Measurements from ENCODE around the gene OR7C1.
"Not testable (repeated sequence)": the region's sequence is repeated elsewhere in the genome, so short reads cannot be mapped to it uniquely, and the experiment has no call there.

Gene OR7C1

DNA sequence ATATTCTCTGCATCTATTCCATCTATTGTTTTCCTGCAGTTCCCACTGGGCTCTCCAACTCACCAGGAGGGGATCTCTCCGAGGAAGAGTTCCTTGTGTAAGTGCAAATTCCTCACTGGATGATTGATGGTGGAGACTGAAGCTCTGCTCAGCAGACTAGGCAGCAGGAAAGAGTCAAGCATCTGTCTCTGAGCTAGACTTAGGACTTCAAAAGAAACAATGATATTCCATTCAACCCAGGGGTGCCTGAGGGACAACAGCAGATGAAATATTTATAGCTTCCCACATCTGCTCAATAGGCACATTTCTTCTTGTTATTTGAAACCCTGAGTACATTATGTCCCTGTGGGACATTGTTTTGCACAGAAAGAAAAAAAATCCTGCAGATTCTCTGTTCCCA is at the start of gene OR7C1, which contains the start of gene OR7A5:
OR7C1 (minus strand) TSS at position 175 of the 400 bp plus-strand sequence. CDS start 35,049 bp downstream, outside the sequence.
OR7A5 (minus strand) TSS at position 175 of the 400 bp plus-strand sequence. CDS start 6,944 bp downstream, outside the sequence.
- DNase-seq, result no peak

DNA sequence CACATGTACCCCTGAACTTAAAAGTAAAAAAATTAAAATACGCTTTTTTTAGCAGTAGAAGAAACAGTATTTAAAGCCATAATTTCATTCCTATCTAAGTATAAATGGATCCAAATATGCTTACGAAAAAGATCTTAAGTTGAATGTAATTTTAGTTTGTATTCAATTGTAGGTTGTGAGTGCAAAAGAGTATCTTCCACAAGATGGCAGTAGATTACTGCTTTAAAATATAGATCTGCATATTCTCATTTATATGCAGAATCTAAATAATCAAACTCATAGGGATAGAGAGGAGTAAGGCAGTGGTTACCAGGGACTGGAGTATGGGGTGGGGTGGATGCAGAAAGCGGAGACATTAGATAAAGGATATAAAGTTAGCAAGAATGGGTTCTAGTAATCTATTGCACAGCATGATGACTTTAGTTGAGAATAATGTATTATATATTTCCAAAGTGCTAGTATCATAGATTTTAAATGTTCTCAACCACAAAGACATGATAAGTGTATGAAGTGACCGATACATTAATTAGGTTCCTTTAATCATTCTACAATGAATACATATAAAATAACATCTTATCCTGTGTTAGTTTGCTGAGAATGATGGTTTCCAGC is 36.7 kb upstream of the OR7C1 start:
- DNase-seq, result peak in 1 of 2 donors; percentile 3

DNA sequence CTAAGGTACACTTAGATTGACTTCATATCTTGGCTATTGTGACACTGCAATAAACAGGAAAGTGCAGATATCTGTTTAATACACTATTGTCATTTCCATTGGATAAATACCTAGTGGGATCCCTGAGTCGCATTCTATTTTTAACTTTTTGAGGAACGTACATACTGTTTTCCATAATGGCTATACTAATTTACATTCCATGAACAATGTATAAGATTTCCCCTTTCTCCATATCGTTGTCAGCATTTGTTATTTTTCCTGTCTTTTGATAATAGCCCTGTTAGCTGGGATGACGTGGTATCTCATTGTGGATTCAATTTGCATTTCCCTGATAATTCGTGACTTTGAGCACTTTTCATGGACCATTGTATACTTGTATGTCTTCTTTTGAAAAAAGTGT is 33.5 kb upstream of the OR7C1 start:
- DNase-seq, result no peak

DNA sequence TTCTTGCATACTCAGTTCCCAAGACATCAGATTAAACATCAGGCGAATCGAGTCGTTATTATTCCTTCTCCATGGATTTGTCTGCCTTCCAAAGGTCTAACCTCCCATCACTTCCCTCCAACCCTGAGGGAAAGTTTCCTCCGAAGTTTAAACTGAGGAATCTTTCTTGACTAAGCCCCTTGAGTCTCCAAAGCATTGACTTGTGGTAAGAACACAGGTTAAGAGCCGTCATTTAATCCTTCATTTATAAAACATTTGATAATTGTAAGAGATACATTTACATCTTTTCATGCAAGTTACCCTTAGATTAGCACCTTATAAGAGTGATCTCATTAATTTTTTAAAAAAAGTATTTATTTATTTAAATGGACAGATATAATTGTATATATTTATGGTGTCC is 13.8 kb upstream of the OR7C1 start, which contains the start of gene OR7A10:
OR7A10 (minus strand) TSS at position 101 of the 400 bp plus-strand sequence. CDS start 7,045 bp downstream, outside the sequence.
- no peak for DNase-seq

DNA sequence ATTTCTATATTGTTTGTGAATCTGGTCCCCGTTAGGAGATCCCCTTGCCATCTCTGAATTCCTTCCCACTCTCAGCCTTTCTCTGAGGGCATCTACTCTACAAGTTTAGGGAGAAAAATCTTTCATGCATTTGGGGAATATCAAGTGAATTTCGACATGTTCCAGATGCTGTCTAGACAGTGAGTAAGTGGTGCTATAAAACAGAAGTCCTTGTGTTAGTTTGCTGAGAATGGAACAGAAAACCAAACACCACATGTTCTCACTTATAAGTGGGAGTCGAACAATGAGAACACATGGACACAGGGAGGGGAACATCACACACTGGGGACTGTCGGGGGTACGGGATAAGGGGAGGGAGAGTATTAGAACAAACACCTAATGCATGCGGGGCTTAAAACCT is 8.6 kb upstream of the OR7C1 start:
- no peak for DNase-seq

DNA sequence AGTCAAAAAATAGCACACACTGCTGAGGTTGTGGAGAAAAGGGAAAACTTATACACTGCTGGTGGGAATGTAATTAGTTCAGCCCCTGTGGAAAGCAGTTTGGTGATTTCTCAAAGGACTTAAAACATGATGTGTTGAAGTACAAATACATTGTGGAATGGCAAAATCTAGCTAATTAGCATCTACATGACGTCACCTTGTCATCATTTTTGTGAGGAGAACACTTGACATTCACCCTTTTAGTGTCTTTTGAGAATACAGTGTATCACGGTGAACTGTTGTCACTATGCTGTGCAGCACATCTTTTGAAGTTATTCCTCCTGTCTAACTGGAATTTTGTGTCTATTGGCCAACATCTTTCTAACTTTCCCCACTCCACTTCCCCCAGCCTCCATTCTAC is 8.2 kb upstream of the OR7C1 start:
- no peak for DNase-seq

DNA sequence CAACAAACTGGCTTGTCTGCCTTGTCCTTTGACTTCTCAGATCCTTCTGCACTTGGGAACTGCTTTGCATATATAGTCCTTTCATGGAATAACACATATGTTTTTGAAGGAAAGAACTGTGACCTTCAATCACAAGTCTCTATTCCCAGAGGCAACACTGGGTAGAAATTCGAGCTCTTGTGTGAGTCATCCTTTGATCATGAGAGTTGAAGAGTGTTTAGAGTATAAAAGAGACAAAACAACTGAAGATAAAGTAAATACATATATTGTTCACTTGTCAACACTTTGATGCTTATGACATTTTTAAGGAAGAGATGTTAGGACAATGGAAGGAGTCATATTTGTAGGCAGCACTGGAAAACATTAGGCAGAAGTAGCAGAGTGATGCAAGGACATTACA is 5.2 kb upstream of the OR7C1 start:
- DNase-seq, result no peak

DNA sequence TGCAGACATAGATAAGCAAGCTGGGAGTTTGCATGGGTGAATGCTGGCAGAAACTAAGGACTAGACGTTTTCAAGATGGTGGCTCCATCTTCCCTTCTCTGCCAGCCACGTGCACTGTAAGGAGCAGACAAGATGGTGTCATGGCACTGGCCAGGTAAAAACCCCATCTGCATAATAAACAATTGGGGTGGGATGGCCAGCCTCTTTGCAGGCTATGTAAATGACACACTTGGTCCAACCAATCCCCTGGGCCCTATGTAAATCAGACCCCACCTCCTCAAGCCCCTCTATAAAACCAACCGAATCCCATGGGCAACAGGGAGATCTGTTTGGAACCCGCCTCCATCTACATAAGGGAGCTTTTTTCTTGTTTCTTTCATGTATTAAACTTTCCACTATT is 2.4 kb upstream of the OR7C1 start:
- no peak for DNase-seq

DNA sequence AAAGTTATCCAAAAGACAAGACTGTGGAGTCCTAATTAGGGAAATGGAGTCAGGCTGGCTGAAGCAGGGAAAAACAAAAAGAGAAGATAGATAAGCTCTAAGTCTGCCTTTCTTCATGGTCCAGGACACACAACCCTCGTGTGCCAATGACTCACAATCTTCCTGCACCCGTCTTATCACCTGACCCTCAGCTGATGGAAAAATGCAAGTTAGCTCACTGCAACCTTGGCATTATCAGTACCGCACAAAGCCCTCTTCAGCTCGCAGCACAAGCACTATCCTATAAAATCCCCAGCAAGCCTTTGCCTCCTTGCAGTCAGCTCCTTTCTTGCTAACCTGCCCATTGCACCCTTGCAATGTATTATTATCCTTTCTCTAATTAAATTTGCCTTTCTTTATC is 4.3 kb downstream of the OR7C1 start:
- no peak for DNase-seq

DNA sequence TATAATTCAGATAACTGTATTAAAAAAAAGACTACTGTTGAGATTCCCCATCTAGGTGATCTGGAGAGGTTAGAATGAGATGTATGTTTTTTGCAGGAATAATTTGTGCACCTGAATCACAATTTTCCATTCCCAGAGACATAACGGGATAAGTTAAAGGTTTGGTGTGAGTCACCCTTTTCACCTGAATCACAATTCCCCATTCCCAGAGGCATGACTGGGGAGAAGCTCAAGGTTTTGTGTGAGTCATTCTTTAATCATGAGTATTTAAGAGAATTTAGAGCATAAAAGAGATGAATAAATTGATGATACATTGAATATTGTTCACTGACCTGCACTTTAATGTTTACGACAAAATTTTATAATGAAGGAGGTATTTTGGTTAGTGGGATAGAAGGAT is 9.0 kb downstream of the OR7C1 start:
- no peak for DNase-seq

DNA sequence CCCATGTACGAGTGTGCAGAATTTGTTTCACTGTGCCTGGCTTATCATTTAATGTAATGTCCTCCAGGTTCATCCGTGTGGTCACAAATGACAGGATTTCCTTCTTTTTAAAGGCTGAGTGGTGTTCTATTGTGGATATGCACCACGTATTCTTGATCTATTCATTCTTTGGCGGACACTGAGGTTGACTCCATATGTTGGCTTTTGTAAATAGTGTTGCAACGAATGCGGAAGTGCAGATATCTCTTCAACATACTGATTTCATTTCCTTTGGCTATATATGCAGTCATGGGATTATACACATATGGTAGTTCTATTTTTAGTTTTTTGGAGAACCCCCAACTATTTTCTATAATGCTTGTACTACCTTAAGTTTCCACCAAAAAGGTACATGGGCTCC is 13.0 kb downstream of the OR7C1 start:
- DNase-seq, result no peak

DNA sequence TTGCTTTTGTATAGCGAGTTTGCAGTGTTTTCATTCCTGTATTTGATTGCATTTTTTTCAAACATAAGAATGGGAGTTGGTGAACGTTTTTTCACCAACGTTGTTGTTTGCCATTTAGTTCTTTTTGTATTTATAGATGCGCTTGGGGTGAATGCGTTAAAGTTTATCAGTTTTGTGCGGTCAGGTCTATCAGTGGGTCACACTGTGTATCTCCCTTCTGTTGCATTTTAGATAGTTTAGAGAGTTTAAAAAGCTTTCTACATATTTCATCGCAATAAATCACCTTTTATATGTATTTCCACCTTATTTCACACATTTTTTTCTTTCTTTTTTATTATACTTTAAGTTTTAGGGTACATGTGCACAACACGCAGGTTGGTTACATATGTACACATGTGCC is 16.4 kb downstream of the OR7C1 start:
- no peak for DNase-seq

DNA sequence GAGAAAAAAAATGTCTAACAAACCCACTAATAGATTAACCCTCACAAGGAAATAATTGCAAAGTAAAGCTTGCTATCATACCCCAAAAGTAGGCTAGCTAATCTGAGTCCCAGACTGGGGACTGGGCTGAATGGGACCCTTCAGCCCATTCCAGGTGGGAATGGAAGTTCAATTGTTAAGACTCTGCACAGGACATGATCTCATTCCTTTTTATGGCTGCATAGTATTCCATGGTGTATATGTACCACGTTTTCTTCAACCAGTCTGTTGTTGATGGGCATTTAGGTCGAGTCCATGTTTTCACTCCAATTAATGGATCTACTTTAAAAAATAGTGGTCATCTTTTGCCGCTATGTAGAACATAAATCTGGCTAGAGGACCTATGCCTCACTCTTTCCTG is 17.9 kb downstream of the OR7C1 start:
- no peak for DNase-seq

DNA sequence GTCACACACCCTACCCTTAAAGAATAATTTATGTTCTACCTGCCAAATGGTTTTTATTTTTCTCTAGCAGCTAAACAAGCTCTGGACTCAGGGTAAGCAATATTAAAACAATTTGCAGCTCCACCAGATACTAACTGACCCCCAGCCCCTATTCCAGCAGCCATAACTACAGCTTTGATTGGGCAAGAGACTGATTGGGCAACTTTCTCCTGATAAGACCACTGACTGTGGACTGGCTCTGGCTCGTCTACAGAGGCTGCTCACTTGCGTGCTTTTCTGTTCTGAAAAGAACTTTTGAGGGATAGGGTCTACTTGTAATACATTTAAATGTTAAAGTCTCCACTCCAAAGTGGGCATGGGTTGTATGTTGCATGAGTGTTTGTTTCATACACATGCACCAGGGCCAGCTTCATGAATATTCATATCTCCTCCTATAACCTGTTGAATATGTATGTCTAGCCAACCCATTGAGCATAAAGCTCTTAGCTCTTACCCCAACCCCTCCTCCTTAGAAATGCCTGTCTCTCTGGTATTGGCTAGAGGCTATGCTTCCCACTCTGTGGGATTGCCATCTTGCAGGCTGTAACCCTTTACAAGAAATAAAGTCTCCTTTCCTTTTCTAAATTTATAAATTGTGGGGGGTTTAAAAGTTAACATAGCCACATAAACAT is 19.9 kb downstream of the OR7C1 start:
- DNase-seq, result no peak

DNA sequence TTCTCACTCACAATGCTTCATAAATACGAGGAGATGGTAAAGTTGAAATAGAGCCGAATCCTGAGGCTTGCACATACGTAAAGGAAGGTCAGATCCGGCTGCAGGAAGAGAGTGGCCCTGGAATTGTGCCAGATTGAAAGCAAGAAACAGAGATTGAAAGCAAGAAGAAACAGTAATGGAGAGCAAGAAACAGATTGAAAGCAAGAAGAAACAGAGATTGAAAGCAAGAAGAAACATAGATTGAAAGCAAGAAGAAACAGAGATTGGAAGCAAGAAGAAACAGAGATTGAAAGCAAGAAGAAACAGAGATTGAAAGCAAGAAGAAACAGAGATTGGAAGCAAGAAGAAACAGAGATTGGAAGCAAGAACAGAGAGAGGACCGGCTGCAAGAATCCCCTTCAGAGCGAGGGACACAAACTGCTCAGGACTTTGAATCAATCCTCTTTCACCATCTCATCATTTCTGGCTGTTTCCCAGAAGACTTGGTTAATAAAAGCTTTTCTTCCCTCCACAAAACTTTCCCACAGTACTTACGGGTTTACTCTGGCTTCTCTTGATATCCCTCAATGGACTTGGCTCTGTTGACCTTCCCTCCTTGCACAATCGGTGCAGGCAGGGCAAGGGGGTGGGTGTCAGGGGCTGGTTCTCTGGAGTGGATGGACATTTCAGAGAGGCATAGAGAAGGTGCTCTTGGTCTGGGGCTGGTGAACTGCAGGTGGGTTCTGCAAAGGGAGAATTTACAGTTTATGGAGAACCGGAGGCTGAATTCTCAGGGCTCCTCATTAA is 25.5 kb downstream of the OR7C1 start:
- no peak for DNase-seq

DNA sequence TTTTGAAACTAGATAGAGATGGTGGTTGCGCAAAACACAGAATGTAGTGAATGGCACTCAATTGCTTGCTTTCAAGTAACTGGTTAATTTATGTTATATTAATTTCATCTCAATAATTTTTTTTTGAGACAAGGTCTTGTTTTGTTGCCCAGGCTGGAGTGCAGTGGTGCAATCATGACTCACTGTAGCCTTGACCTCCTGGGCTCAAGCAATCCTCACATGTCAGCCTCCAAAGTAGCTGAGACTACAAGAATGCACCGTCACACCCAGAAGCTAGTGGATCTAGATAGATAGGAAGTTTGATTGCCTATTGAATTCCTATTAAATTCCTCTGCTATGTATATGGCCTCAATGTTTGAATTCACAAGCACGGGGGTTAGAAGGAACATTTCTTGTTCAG is 30.2 kb downstream of the OR7C1 start:
- no peak for DNase-seq

DNA sequence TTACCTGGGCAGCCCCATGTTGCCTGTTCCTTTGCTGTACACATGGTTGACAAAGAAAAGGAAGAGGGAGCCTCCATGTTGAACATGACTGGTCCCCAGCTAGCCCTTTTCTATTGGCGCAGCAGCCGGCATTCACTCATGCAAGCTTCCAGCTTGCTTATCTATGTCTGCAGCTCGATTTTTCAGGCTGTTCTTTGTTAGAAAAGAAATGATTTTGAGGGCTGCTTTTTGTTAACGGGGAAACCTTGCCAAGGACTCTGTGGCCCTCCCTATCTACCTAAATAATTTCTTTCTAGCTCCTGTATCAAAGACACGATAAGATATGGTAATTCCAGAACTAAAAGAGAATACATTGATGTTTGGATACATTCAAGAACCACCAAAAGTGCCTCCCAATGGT is 36.2 kb downstream of the OR7C1 start:
- no peak for DNase-seq

DNA sequence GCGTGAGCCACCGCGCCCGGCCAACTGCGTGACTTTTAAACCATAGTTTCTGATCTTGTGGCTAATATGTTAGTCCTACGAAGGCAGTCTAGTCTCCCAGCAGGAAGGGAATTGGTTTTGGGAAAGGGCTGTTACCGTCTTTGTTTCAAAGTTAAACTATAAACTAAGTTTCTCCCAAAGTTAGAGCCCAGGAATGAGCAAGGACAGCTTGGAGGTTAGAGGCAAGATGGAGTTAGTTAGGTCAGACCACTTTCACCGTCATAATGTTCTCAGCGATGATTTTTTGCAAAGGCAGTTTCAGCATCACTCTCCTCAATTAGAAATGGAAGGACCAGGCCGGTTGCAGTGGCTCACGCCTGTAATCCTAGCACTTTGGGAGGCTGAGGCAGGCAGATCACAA is 39.0 kb downstream of the OR7C1 start:
- no peak for DNase-seq

DNA sequence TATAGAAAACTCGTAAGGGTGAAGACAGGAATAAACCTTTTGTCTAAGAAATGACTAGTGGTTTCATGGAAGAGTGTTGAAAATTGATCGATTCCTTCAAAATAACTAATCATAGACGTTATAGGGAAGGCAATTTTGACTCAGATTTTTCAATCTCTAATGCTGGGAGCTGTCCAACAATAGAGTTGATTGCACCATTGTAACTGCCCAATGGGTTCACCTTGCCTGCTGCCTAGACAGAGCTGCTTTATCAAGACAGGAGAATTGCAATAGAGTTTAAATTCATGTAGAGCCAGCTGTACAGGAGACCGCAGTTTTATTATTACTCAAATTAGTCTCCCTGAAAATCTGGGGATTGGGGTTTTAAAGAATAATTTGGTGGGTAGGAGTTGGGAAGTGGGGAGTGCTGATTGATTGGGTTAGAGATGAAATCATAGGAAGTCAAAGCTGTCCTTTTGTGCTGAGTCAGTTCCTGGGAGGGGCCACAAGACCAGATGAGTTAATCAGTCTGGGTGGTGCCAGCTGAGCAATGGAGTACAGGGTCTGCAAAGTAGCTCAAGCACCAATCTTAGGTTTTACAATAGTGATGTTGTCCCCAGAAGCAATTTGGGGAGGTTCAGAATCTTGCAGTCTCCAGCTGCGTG is 39.8 kb downstream of the OR7C1 start:
- DNase-seq, result no peak

DNA sequence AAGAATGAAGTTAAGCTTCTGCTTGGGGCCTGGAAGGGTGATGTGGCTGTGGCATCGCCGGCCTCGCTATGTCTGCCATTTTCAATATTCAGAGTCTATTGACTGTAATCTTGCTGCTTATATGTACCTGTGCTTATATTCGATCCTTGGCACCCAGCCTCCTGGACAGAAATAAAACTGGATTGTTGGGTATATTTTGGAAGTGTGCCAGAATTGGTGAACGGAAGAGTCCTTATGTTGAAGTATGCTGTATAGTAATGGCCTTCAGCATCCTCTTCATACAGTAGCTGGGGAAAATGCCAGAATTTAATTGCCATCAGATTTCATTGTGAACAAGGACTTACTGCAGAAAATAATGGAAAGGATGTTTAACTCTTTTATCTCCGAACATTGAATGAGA is 42.7 kb downstream of the OR7C1 start:
- not testable (repeated sequence) for DNase-seq

DNA sequence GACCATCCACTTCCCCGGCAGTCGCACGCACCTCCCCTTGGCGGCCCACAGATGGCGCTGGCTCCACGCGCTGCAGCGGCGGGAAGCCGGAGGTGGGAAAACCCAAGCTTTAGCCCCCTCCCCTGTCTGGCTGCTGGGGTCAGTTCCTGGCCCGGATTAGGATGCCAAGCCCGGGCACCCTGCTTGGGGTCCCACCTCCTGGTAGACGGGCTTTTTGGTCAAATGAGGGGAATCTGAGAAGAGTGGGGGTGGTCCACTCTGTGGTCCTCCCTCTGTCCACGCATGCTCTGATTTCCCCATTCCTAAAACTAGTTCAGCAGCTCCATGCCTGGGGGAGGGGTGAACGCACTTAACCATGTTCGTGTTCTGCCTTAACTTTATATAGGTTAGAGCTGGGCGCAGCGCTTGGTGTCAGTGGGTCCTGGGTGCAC is 48.5 kb downstream of the OR7C1 start:
- DNase-seq, result peak in 1 of 2 donors; percentile 19

DNA sequence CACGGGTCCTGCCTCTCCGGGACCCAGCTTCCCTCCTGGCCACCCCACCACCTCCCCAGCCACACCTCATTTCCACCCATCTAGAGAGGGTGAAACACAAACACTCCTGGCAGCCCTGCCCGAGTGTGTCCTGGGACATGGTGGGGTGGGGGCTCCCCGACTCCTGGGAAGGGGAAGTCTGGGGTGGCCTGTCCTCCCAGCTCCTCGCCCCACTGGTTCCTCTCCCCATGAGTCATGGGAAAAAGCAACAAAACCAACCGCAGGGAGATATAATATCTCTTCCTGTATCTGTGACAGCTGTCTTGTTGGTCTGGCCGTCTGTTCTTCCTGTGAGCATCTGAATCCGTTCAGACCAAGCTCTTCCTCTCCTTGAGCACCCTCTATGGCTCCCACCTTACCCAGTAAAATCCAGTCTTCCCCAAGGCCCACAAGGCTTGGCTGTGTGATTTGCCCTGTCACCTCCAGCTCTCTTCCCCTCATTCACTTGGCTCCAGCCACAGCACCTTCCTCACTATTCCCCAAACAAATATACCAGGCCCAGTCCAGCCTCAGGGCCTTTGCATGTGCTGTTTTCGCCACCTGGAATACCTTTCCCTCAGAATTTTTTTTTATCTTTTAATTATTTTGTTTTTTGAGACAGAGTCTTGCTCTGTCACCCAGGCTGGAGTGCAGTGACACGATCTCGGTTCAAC is 49.7 kb downstream of the OR7C1 start:
- DNase-seq, result peak; percentile 24 to 76

DNA sequence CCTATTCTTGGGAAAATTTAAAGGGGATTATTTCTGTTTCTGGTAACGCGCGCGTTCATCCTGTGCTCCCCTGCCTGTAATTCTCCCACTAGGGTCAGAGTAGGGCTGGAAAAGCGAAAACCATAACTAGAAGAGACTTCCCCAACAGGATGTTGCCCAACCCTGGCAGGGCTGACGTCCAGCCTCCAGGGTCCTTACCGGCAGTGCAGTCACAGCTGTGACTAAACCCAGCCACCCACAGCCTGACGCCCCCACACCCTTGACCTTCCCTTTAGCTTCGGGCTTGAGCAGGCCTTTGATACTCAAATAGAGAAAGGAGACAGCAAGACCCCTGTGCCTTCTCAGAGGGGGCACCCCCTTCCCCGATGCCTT is 50.3 kb downstream of the OR7C1 start:
- peak; percentile 16 to 80 for DNase-seq

All from CD4-positive, alpha-beta T cell treated with Interferon alpha-2 for 1 hour (primary cell).